ENCODE measurements around the gene FKBP2. TPM values are rescaled to one million over a fixed set of nuclear protein-coding genes. Genes with fewer than 3 reads are reported as not detected.

The FKBP2 gene
- total RNA-seq, 4 donors from 2014 or later: 47.7 to 70.3 (median 56.4) TPM

DNA sequence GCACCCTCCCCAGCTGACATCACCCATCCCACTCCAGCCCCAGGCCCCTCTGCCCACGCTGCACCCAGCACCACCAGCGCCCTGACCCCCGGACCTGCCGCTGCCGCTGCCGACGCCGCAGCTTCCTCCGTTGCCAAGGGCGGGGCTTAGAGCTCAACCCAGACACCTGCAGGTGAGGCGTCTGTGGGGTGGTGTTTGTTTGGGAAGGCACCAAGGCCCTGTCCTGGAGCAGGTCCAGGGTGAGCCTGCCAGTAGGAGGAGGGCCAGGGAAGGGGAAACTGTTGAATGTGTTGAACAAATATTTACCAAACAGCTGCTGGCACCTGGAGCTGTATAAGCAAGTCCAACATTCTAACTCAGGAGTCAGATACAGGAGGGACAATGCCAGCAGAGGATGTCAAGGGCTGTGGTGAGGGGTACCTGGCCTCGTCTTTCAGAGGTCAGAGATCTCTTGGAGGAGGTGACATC is 3.4 kb upstream of the FKBP2 start:
- DNase-seq (ENCODE audit: low spot score in 2 of 2): no peak
- intact Hi-C loops (cut with DNase I; ENCODE audit: low total_unique reads): no loop called here
- no peak overlapping the region for H3K4me3 ChIP-seq (ENCODE audit: low read depth, poor library complexity, severe bottlenecking)
- TF ChIP-seq, protein P1, sequence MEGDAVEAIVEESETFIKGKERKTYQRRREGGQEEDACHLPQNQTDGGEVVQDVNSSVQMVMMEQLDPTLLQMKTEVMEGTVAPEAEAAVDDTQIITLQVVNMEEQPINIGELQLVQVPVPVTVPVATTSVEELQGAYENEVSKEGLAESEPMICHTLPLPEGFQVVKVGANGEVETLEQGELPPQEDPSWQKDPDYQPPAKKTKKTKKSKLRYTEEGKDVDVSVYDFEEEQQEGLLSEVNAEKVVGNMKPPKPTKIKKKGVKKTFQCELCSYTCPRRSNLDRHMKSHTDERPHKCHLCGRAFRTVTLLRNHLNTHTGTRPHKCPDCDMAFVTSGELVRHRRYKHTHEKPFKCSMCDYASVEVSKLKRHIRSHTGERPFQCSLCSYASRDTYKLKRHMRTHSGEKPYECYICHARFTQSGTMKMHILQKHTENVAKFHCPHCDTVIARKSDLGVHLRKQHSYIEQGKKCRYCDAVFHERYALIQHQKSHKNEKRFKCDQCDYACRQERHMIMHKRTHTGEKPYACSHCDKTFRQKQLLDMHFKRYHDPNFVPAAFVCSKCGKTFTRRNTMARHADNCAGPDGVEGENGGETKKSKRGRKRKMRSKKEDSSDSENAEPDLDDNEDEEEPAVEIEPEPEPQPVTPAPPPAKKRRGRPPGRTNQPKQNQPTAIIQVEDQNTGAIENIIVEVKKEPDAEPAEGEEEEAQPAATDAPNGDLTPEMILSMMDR (IDR thresholded peaks at IDR 0.05): no peak
- no peak for TF ChIP-seq POLR2A (IDR thresholded peaks at IDR 0.05)
- 48 to 67% methylated on average over 6 to 12 of the region's 12 CpGs for WGBS, 2 donors

DNA sequence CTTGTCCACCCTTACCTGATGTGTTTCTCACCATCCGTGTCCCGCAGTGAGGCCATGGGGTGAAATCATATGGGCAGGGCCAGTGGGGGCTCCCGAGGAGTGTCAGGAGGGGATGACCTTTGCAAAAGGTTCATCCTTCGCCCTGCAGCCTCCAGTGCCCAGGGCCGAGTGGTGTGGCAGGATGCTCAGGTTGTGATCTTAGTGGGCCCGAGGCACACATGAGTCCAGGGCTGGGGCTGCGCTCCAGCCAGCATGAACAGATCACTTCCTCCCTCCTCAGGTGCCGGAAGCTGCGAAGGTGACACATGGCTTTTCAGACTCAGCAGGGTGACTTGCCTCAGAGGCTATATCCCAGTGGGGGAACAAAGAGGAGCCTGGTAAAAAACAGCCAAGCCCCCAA is 2.8 kb upstream of the FKBP2 start:
- TF ChIP-seq, protein P1 (IDR thresholded peaks at IDR 0.05): no peak
- no peak for TF ChIP-seq POLR2A (IDR thresholded peaks at IDR 0.05)
- WGBS, 2 donors: 73 to 80% methylated on average over 9 of the region's 9 CpGs
- H3K4me3 ChIP-seq (ENCODE audit: low read depth, poor library complexity, severe bottlenecking): no peak overlapping the region
- intact Hi-C loops (cut with DNase I; ENCODE audit: low total_unique reads): no loop called here
- no peak for DNase-seq (ENCODE audit: low spot score in 2 of 2)

DNA sequence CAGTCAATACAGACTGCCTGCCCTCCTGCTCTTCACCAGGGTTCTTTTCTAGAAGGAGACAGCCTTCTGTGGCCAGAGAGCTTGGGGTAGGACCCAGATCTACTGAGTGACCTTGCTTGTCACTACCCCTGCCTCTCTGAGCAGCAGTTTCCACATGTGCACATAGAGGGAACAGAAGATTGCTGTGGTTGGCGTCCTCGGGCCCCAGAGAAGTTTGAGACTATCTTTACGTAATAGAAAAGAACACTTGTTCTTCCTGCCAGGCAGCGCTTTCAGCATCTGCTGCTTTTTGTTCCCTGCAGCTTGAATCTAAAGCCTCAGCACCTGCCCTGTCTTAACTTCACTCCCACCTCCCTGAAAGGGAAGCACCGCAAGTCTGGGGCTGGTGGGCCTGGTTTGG is 1.9 kb upstream of the FKBP2 start:
- intact Hi-C loops (cut with DNase I; ENCODE audit: low total_unique reads): no loop called here
- DNase-seq (ENCODE audit: low spot score in 2 of 2): no peak
- TF ChIP-seq, protein P1 (IDR thresholded peaks at IDR 0.05): no peak
- TF ChIP-seq POLR2A (IDR thresholded peaks at IDR 0.05): no peak
- WGBS, 2 donors: 71 to 87% methylated on average over 5 of the region's 5 CpGs
- H3K4me3 ChIP-seq (ENCODE audit: low read depth, poor library complexity, severe bottlenecking): no peak overlapping the region

DNA sequence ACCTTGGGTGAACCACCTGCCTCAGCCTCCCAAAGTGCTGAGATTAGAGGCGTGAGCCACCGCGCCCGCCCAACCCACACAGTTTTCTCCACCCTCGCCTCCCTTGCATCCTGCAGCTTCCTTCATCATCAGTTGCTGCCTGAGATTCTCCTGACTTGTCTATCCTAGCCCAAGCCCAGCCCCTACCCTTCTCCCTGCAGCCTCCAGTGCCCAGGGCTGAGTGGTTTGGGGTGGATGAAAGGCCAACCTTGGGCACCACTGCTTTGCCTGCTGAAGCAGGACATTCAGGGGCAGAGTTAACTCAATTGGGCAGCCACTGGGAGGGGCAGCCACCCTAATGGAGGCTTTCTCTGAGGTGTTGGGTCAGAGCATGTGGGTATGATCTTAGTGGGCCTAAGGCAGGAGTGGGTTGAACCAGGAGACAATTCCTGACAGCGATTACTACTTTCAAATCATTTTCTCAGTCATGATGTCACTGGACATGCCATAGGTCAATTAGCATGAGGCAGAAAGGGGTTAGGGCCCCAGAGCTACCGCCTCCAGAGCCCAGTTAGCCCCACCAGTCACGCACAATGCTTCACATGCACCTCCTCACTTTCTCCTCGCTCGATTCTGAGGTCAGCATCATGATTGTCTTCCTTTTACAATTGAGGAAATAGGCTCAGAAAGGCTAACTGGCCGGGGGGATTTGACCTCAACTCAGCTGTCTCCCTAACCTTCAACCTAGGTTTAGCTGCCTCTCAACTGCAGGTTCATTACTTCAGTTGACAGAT is 1.0 kb upstream of the FKBP2 start:
- intact Hi-C loops (cut with DNase I; ENCODE audit: low total_unique reads): no loop called here
- 72 to 81% methylated on average over 11 of the region's 11 CpGs for WGBS, 2 donors
- DNase-seq (ENCODE audit: low spot score in 2 of 2): no peak
- no peak overlapping the region for H3K4me3 ChIP-seq (ENCODE audit: low read depth, poor library complexity, severe bottlenecking)
- TF ChIP-seq, protein P1 (IDR thresholded peaks at IDR 0.05): no peak
- TF ChIP-seq POLR2A (IDR thresholded peaks at IDR 0.05): no peak

DNA sequence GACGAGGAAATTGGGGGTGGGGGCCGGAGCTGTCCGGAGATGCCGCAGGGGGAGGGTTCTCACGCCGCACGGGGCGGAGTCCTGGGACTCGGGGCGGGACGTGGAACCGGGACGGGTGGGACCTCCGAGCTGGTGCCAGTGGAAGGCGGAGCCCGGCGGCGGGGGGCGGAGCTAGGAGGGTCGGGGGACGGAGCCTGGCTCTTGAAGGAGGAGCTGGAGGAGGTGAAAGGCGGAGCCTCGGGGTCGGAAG is 271 bp downstream of the FKBP2 start:
- intact Hi-C loops (cut with DNase I; ENCODE audit: low total_unique reads): no loop called here
- 1 to 2% methylated on average over 22 to 24 of the region's 24 CpGs for WGBS, 2 donors
- peak; percentile 99 to 100 for DNase-seq (ENCODE audit: low spot score in 2 of 2)

More for the DNA sequence above, 271 bp downstream of the FKBP2 start:
- H3K4me3 ChIP-seq (ENCODE audit: low read depth, poor library complexity, severe bottlenecking): peak overlapping the region; percentile 41
- no peak for TF ChIP-seq POLR2A (IDR thresholded peaks at IDR 0.05)
- TF ChIP-seq, protein P1 (IDR thresholded peaks at IDR 0.05): no peak
